RWPE1 (cell line): ENCODE measurements around the gene GPI.
"Not testable (repeated sequence)": the region's sequence is repeated elsewhere in the genome, so short reads cannot be mapped to it uniquely, and the experiment has no call there.

Source experiments
- CTCF ChIA-PET: fragments of 350-600 bp; sonication (Branson Sonifier 250); formaldehyde crosslinking; extraction: SDS; loops from one replicate; lab custom pipeline; 2021; lab: Yijun Ruan, JAX
- POLR2A ChIA-PET: fragments of 400-600 bp; formaldehyde crosslinking; extraction: SDS; loops from one replicate; lab custom pipeline; 2020; ENCODE audit warnings: antibody characterized with exemption; ENCODE audit not compliant: low non-redundant PET; lab: Yijun Ruan, JAX
- DNase-seq: peaks from one replicate; pipeline ENCODE4 v3.0.0; 2012; ENCODE audit warnings: low spot score
- H3K27ac ChIP-seq: fragments of 450-650 bp; 2 replicates; pipeline ENCODE4 v1.5.1; 2017
- CTCF ChIP-seq: fragments of 450-650 bp; conservative IDR thresholded peaks from 2 replicates; pipeline ENCODE4 v1.5.1; 2017; ENCODE audit warnings: low read depth, mild to moderate bottlenecking

GPI gene

GRCh38 chr19:34393629-34394028 is 28.6 kb downstream of the GPI start:
- POLR2A ChIA-PET: no interaction called here
- no peak overlapping the region; the same call in 1 of the 2 replicates for H3K27ac ChIP-seq
- CTCF ChIA-PET: no interaction called here
- no peak for TF ChIP-seq CTCF
- DNase-seq: no peak

DNA sequence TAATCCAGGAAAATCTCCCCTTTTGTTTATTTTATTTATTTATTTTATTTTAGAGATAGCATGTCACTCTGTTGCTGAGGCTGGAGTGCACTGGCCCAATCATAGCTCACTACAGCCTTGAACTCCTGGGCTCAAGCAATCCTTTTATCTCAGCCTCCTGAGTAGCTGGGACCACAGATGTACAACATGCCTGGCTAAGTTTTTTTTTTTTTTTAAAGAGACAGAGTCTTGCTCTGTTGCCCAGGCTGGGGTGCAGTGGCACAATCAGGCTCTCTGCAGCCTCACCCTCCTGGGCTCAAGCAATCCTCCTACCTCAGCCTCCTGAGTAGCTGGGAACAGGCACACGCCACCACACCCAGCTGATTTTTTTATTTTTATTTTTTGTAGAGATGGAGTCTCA is 32.9 kb downstream of the GPI start:
- DNase-seq: no peak
- no peak for TF ChIP-seq CTCF
- CTCF ChIA-PET: interaction anchor here (0.6 kb wide), 1 partner anchor 608 kb away, joined by 3 read pairs; no protein-coding TSS in a partner anchor
- no peak overlapping the region for H3K27ac ChIP-seq
- POLR2A ChIA-PET: no interaction called here

DNA sequence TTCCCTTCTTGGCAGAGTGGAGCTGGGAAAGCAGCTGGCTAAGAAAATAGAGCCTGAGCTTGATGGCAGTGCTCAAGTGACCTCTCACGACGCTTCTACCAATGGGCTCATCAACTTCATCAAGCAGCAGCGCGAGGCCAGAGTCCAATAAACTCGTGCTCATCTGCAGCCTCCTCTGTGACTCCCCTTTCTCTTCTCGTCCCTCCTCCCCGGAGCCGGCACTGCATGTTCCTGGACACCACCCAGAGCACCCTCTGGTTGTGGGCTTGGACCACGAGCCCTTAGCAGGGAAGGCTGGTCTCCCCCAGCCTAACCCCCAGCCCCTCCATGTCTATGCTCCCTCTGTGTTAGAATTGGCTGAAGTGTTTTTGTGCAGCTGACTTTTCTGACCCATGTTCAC is 34.9 kb downstream of the GPI start:
- CTCF ChIA-PET: interaction anchor here (0.6 kb wide), 1 partner anchor 298 kb away, joined by 6 read pairs; no protein-coding TSS in a partner anchor
- no peak for TF ChIP-seq CTCF
- no peak for DNase-seq
- POLR2A ChIA-PET: no interaction called here
- H3K27ac ChIP-seq: 0 out of 2 replicates have a peak overlapping the region, but pooled peaks have one; percentile 1

- DNase-seq, POLR2A ChIA-PET: not testable (repeated sequence)
- H3K27ac ChIP-seq: peak overlapping the region; percentile 41; the same call in 1 of the 2 replicates
- CTCF ChIA-PET: interaction anchor here (0.7 kb wide), 1 partner anchor 16 kb away, joined by 3 read pairs; no protein-coding TSS in a partner anchor
Measured at GRCh38 chr19:34400844-34401243, 35.8 kb downstream of the GPI start.

DNA sequence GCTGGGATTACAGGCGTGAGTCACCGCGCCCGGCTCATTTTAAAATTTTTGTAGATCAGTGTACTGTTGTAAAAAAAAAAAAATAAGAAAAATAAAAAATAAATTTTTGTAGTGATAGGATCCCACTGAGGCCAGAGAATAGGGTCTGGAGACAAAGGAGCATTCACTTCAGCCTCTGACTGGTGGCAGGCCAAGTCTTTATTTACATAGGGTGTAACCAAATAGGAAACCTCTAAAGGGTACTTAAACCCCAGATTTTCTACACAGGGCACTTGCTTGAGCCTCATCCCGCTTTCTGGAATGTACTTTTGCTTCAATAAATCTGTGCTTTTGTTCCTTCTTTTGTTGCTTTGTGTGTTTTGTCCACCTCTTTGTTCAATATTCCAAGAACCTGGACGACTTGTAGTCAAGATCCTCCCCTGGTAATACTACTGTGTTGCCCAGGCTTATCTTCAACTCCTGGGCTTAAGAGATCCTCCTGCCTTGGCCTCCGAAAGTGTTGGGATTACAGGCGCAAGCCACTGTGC is 37.1 kb downstream of the GPI start:
- TF ChIP-seq CTCF: no peak
- DNase-seq: no peak
- CTCF ChIA-PET: no interaction called here
- POLR2A ChIA-PET: no interaction called here
- peak overlapping the region; percentile 41; the same call in 1 of the 2 replicates for H3K27ac ChIP-seq

DNA sequence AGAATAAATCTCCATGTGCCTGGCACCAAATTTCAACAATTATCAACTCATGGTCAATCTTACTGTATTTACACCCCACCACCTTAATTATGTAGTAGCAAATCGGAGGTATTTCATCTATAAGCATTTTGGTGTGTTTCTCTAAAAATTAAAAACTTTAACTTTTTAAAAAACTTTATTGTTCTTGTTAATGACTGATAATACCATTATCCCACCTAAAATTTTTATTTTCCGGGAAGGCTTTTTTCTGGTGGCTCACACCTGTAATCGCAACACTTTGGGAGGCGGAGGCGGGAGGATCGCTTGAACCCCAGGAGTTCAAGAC is 38.8 kb downstream of the GPI start:
- ChIA-PET POLR2A (no interaction called here), CTCF (no interaction called here)
- peak overlapping the region; percentile 55 for H3K27ac ChIP-seq
- DNase-seq: no peak
- TF ChIP-seq CTCF: no peak

GRCh38 chr19:34404109-34404909 is 39.3 kb downstream of the GPI start, which contains the start of gene PDCD2L:
TSS of gene PDCD2L (plus strand) at chr19:34404399. CDS start at chr19:34404431, 32 bp downstream.
- ChIA-PET POLR2A (no interaction called here), CTCF (no interaction called here)
- no peak for TF ChIP-seq CTCF

More at GRCh38 chr19:34404109-34404909, 39.3 kb downstream of the GPI start, which contains the start of gene PDCD2L:
- peak; percentile 95 for DNase-seq
- peak within 1 kb of the TSS; percentile 55 for H3K27ac ChIP-seq
